K562 (cell line): ENCODE measurements around the gene RXRA. TPM values are rescaled to one million over a fixed set of nuclear protein-coding genes. Genes with fewer than 3 reads are reported as not detected.

Source experiments
- CTBP1 ChIP-seq: fragments of 450-650 bp; IDR thresholded peaks from 2 replicates; pipeline ENCODE4 v1.6.1; 2016; ENCODE audit warnings: borderline replicate concordance
- HMG20B ChIP-seq: fragments of 250-450 bp; sonication (Bioruptor Pico); IDR thresholded peaks from 2 replicates; pipeline ENCODE4 v1.5.0; 2021; ENCODE audit warnings: mild to moderate bottlenecking
- L3MBTL2 ChIP-seq: fragments of 450-650 bp; IDR thresholded peaks from 2 replicates; pipeline ENCODE4 v1.6.1; 2016; ENCODE audit warnings: mild to moderate bottlenecking, moderate library complexity
- MIER1 ChIP-seq: fragments of 450-650 bp; IDR thresholded peaks from 2 replicates; pipeline ENCODE4 v1.6.1; 2016; ENCODE audit warnings: antibody characterized with exemption, mild to moderate bottlenecking, low read depth
- MXI1 ChIP-seq: IDR thresholded peaks from 2 replicates; pipeline ENCODE4 v1.6.1; 2011; ENCODE audit warnings: low read depth, mild to moderate bottlenecking, improper control_type of control experiment, low read length
- MYNN ChIP-seq, 2 experiments: sonication (generic); formaldehyde crosslinking in 1 of 2; IDR thresholded peaks; 2 replicates each; pipeline versions ENCODE4 v1.5.0 to v1.6.1; 2016 to 2020; ENCODE audit warnings: antibody characterized with exemption in 1 of 2, missing genetic modification reagents in 1 of 2
- PHF21A ChIP-seq: fragments of 450-650 bp; IDR thresholded peaks from 2 replicates; pipeline ENCODE4 v1.6.1; 2017; ENCODE audit warnings: low read depth, borderline replicate concordance
- RBBP5 ChIP-seq: fragments of 200-600 bp; sonication (generic); IDR thresholded peaks from 2 replicates; pipeline ENCODE4 v1.6.1; 2012; ENCODE audit warnings: borderline replicate concordance, mild to moderate bottlenecking, low read length, control low read depth, inconsistent platforms; ENCODE audit not compliant: insufficient read depth, poor library complexity, severe bottlenecking
- RBFOX2 ChIP-seq: fragments of 200-400 bp; formaldehyde crosslinking; IDR thresholded peaks from 2 replicates; pipeline ENCODE4 v1.6.1; 2017; ENCODE audit warnings: low read depth, mild to moderate bottlenecking, low read length, moderate library complexity
- RBM25 ChIP-seq: fragments of 200-400 bp; formaldehyde crosslinking; IDR thresholded peaks from 2 replicates; pipeline ENCODE4 v1.6.1; 2018; ENCODE audit warnings: low read length, low read depth, moderate library complexity; ENCODE audit not compliant: severe bottlenecking
- SNRNP70 ChIP-seq: fragments of 200-400 bp; formaldehyde crosslinking; optimal IDR thresholded peaks from 2 replicates; pipeline ENCODE3; 2017; ENCODE audit warnings: low read depth, low read length
- ZBTB17 ChIP-seq: fragments of 450-650 bp; formaldehyde crosslinking; IDR thresholded peaks from 2 replicates; pipeline ENCODE4 v1.4.0; 2020; ENCODE audit warnings: mild to moderate bottlenecking
- ZNF175 ChIP-seq: fragments of 200-800 bp; sonication (Bioruptor generic); IDR thresholded peaks from 2 replicates; pipeline ENCODE4 v1.6.1; 2016; ENCODE audit warnings: low read depth, mild to moderate bottlenecking, missing genetic modification characterization, missing compliant biosample characterization
- ZNF184 ChIP-seq: sonication (generic); formaldehyde crosslinking; IDR thresholded peaks from 2 replicates; pipeline ENCODE4 v1.5.0; 2020; ENCODE audit warnings: missing genetic modification reagents
- polyA plus RNA-seq, 8 experiments: library from polyadenylated mRNA; depleted of rRNA in 4 of 8; stranded (reverse) in 5 of 8; unstranded in 3 of 8; fragments of >200 nt; fragmentation: Nextera tagmentation in 2 of 8; fragmentation: Illumina TruSeq in 1 of 8; extraction: Ambion mirVana in 2 of 8; extraction: Trizol in 1 of 8; gene quantifications; 2 replicates each; pipeline versions ENCODE4 v1.2.1 to v1.2.3, GENCODE V29; 2011 to 2014; ENCODE audit warnings: inconsistent platforms in 1 of 8, missing spikeins in 1 of 8
- total RNA-seq, 7 experiments: library from RNA; depleted of rRNA in 6 of 7; stranded (reverse); fragments of >200 nt in 6 of 7; fragmentation: Illumina TruSeq in 2 of 7; extraction: Trizol in 2 of 7; gene quantifications; 2 replicates each; pipeline versions ENCODE4 v1.2.1 to v1.2.3, GENCODE V29; 2011 to 2021; ENCODE audit warnings: low replicate concordance in 1 of 7
- TF ChIP-seq, protein P1 (sequence below), 3 experiments: fragments of 200-800 bp in 1 of 3; fragments of 250-450 bp in 1 of 3; fragments of 450-650 bp in 1 of 3; sonication (Bioruptor Pico) in 1 of 3; sonication (Bioruptor generic) in 1 of 3; formaldehyde crosslinking in 1 of 3; IDR thresholded peaks; 2 replicates each; pipeline versions ENCODE4 v1.6.1 to v1.8.0; 2016 to 2022; ENCODE audit warnings: mild to moderate bottlenecking in 2 of 3, missing genetic modification characterization in 2 of 3, missing compliant biosample characterization in 1 of 3, moderate library complexity in 1 of 3
- TF ChIP-seq, protein P2 (sequence below): fragments of 450-650 bp; IDR thresholded peaks from 2 replicates; pipeline ENCODE4 v1.6.1; 2014; ENCODE audit warnings: low read depth, mild to moderate bottlenecking, moderate library complexity, borderline replicate concordance
- TF ChIP-seq, protein P3 (sequence below): sonication (generic); formaldehyde crosslinking; IDR thresholded peaks from 2 replicates; pipeline ENCODE4 v1.8.1; 2023; ENCODE audit warnings: mild to moderate bottlenecking, missing genetic modification reagents
- TF ChIP-seq, protein P4 (sequence below): fragments of 450-650 bp; IDR thresholded peaks from 2 replicates; pipeline ENCODE4 v1.6.1; 2016

RXRA gene
- total and polyA plus RNA-seq, 9 of the 15 experiments (the other 6 are each of a cell fraction or from before 2014, with no cell fraction given) = 0.35 to 23.6 (median 4.6) TPM

DNA sequence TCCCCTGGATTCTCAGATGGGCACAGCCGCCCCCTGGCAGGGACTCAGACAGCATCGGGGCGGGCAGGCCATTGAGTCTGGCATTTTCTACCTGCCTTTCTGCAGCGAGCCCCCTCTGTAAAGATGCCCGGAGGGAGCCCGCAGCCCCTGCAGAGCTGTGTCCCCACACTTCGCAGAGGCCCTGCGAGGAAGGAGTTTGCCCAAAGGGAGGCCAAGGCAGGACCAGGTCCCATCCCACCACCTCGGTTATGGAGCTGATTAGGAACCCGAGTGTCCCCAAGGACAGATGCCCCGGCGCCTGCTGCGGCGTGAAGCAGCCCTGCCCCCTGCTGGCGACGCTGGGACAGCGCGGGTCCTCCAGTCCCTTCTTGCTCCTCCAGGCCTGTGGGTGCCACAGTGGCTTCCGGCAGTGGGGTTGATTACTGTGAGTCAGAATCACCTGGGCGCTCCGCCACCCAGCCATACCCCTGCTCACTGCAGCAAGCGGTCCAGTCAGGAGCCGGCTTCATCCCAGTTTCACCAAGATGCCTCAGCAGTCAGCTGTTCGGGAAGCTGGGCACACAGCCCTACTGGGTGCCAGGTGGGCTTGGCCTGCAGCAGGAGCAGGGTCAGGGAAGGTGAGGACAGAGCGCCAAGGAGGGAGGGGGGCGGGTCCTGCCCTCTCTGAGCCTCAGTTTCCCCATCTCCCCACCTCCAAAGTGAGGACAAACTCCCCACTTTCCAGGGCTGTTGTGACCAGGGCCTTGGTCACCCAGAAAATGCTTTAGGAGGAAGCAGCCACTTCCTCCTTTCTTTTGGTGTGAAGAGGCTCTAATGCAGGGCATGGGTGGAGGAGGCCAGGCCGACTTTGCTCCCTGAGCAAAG lies 117.2 kb downstream of the RXRA start (continued):
- TF ChIP-seq MYNN (IDR thresholded peaks at IDR 0.05) (peak; percentile 62; the same call in 1 of the 2 replicates), MYNN (CRISPR knock-in tag; IDR thresholded peaks at IDR 0.05) (no peak), RBM25 (no peak), CTBP1 (peak; percentile 63; the same call in 1 of the 2 replicates), RBBP5 (no peak), HMG20B (CRISPR knock-in tag) (no peak), ZNF175 (CRISPR knock-in tag) (no peak), PHF21A (no peak), L3MBTL2 (no peak), RBFOX2 (no peak), SNRNP70 (no peak), MXI1 (no peak), MIER1 (no peak), ZBTB17 (CRISPR knock-in tag) (no peak), ZNF184 (CRISPR knock-in tag) (no peak)
- TF ChIP-seq, protein P1, sequence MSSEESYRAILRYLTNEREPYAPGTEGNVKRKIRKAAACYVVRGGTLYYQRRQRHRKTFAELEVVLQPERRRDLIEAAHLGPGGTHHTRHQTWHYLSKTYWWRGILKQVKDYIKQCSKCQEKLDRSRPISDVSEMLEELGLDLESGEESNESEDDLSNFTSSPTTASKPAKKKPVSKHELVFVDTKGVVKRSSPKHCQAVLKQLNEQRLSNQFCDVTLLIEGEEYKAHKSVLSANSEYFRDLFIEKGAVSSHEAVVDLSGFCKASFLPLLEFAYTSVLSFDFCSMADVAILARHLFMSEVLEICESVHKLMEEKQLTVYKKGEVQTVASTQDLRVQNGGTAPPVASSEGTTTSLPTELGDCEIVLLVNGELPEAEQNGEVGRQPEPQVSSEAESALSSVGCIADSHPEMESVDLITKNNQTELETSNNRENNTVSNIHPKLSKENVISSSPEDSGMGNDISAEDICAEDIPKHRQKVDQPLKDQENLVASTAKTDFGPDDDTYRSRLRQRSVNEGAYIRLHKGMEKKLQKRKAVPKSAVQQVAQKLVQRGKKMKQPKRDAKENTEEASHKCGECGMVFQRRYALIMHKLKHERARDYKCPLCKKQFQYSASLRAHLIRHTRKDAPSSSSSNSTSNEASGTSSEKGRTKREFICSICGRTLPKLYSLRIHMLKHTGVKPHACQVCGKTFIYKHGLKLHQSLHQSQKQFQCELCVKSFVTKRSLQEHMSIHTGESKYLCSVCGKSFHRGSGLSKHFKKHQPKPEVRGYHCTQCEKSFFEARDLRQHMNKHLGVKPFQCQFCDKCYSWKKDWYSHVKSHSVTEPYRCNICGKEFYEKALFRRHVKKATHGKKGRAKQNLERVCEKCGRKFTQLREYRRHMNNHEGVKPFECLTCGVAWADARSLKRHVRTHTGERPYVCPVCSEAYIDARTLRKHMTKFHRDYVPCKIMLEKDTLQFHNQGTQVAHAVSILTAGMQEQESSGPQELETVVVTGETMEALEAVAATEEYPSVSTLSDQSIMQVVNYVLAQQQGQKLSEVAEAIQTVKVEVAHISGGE (CRISPR knock-in tag; IDR thresholded peaks at IDR 0.05) = no peak; a peak in 1 of 6 replicates
- TF ChIP-seq, protein P2, sequence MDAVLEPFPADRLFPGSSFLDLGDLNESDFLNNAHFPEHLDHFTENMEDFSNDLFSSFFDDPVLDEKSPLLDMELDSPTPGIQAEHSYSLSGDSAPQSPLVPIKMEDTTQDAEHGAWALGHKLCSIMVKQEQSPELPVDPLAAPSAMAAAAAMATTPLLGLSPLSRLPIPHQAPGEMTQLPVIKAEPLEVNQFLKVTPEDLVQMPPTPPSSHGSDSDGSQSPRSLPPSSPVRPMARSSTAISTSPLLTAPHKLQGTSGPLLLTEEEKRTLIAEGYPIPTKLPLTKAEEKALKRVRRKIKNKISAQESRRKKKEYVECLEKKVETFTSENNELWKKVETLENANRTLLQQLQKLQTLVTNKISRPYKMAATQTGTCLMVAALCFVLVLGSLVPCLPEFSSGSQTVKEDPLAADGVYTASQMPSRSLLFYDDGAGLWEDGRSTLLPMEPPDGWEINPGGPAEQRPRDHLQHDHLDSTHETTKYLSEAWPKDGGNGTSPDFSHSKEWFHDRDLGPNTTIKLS = no peak
- TF ChIP-seq, protein P3, sequence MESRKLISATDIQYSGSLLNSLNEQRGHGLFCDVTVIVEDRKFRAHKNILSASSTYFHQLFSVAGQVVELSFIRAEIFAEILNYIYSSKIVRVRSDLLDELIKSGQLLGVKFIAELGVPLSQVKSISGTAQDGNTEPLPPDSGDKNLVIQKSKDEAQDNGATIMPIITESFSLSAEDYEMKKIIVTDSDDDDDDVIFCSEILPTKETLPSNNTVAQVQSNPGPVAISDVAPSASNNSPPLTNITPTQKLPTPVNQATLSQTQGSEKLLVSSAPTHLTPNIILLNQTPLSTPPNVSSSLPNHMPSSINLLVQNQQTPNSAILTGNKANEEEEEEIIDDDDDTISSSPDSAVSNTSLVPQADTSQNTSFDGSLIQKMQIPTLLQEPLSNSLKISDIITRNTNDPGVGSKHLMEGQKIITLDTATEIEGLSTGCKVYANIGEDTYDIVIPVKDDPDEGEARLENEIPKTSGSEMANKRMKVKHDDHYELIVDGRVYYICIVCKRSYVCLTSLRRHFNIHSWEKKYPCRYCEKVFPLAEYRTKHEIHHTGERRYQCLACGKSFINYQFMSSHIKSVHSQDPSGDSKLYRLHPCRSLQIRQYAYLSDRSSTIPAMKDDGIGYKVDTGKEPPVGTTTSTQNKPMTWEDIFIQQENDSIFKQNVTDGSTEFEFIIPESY (CRISPR knock-in tag) = no peak
- TF ChIP-seq, protein P4, sequence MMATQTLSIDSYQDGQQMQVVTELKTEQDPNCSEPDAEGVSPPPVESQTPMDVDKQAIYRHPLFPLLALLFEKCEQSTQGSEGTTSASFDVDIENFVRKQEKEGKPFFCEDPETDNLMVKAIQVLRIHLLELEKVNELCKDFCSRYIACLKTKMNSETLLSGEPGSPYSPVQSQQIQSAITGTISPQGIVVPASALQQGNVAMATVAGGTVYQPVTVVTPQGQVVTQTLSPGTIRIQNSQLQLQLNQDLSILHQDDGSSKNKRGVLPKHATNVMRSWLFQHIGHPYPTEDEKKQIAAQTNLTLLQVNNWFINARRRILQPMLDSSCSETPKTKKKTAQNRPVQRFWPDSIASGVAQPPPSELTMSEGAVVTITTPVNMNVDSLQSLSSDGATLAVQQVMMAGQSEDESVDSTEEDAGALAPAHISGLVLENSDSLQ = no peak
